Activated effector memory CD4-positive, alpha-beta T cell treated with Interleukin-2 at 50 U/mL for 16 hours (primary cell): Measurements from ENCODE around the gene ARNT2.
"Not testable (repeated sequence)": the region's sequence is repeated elsewhere in the genome, so short reads cannot be mapped to it uniquely, and the experiment has no call there.

Source experiments
- DNase-seq: peaks from one replicate; pipeline ENCODE4 v3.0.0-alpha.2; 2020

The ARNT2 gene

GRCh38 chr15:80494756-80495155 lies 90.6 kb downstream of the ARNT2 start:
- no peak for DNase-seq

GRCh38 chr15:80495401-80495942 lies 91.3 kb downstream of the ARNT2 start:
- DNase-seq: no peak

- DNase-seq: no peak
Observed at GRCh38 chr15:80496096-80496495, 91.9 kb downstream of the ARNT2 start.

GRCh38 chr15:80497221-80497620 lies 93.0 kb downstream of the ARNT2 start:
- no peak for DNase-seq

- DNase-seq: no peak
Observed at GRCh38 chr15:80498652-80499051, 94.5 kb downstream of the ARNT2 start.

- no peak for DNase-seq
Observed at GRCh38 chr15:80500021-80500420, 95.8 kb downstream of the ARNT2 start.

GRCh38 chr15:80501476-80501875 lies 97.3 kb downstream of the ARNT2 start:
- no peak for DNase-seq

GRCh38 chr15:80502782-80503181 lies 98.6 kb downstream of the ARNT2 start:
- DNase-seq: no peak

DNA sequence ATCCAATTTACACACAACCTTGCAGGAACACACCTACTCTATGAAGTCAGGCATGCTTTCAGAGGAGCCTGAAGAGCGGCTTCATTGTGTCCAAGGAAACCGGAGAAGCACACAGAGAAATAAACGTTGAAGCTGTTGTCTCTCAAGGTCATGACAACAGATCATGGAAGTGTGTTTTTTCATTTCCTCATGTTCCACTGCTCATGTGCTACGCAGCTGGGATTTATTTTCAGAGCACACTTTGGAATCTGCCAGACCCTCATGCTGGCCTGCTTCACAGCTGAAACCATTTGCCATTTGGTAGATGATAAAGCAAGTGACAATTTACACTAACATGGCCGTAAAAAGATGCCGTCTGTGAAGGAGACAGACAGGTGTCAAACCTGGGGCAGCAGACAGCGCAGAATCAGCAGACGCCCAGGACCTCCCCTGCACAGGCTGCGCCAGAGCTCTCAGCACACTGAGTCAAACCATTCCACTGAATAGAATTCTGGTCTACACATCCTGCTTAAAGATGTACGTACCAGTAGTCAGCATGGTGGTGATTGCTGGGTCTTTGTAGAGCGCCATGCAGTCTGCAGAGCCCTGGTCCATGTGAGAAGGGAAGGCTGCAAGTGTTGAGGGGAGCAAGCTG lies 99.3 kb downstream of the ARNT2 start:
- DNase-seq: no peak

GRCh38 chr15:80504931-80505330 lies 100.7 kb downstream of the ARNT2 start:
- DNase-seq: no peak

DNA sequence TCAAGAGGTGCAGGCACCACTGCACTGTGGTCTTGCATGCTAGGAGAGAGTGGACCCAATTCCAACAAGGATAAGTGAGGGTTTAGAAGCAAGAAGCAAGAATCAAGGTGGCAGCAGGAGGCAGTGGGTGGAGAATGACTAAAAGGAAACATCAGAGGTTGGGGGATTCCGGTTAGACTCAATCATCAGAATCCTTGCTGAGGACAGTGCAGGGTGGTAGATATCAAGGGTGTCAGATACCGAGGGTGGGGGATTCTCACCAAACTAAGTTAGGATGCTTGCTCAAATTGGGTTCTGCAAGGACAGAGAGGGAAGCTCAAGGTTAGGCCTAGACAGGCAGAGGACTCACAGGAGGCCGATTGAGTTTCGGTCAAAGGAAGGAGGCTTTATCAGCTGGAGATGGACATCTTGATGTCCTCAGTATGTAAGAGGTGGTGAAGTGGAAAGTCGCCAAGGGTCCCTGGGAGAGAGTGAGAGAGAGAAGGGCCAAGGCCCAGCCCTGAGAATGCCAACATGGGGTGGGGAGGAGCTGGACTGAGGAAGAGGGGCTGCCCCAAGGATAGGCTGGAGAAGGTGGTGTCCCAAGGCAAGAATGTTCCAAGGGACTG lies 102.2 kb downstream of the ARNT2 start:
- DNase-seq: no peak

DNA sequence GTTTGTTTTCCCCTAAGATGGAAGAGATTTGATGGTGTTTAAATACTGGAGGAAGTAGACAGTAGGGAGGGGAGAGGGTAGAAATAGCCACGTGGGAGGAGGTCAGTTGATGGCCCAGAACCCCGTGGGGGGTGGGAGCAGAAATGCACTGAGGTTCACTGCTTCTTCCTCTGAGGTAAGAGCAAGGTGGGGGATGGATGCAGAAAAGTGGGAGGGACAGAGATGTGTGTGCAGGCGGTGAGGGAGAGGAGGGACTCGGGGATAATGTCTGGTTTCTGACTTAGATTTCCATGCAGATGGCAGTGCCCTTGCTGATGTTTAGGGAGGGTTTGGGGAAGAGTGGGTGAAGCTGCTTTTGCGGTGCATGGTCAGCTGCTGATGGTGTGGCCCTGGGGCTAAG lies 102.9 kb downstream of the ARNT2 start:
- DNase-seq: no peak

- DNase-seq: no peak
Observed at GRCh38 chr15:80507638-80508316, 103.6 kb downstream of the ARNT2 start.

GRCh38 chr15:80508783-80509182 lies 104.6 kb downstream of the ARNT2 start:
- DNase-seq: no peak

GRCh38 chr15:80509800-80510199 lies 105.6 kb downstream of the ARNT2 start:
- no peak for DNase-seq

- not testable (repeated sequence) for DNase-seq
Observed at GRCh38 chr15:80510985-80511384, 106.8 kb downstream of the ARNT2 start.

- no peak for DNase-seq
Observed at GRCh38 chr15:80512726-80513660, 108.8 kb downstream of the ARNT2 start.

DNA sequence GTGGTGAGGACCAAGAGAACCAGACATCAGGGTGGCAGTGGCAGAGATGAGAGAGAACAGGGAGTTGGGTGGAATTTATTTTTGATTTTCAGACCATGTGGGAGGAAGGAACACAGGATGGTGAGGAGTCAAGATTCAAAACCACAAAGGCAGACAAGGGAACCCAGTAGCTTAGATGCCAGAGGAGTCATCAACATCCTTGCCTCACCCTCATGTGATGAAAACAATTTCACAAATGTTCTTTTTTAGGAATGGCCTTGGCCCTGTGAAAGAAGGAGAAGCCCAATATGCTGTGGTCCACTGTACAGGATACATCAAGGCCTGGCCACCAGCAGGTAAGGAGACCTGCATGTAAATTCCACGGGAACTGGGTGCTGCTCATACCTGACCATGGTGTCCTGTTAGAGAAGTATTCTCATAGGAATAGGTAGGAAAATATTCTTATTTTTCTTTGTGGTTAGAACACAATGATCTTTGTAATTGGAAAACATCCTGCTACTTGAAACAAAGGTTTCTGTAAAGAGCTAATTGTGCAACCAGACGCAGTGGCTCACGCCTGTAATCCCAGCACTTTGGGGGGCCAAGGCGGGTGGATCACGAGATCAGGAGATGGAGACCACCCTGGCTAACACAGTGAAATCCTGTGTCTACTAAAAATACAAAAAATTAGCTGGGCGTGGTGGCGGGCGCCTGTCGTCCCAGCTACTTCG lies 110.0 kb downstream of the ARNT2 start:
- DNase-seq: no peak

DNA sequence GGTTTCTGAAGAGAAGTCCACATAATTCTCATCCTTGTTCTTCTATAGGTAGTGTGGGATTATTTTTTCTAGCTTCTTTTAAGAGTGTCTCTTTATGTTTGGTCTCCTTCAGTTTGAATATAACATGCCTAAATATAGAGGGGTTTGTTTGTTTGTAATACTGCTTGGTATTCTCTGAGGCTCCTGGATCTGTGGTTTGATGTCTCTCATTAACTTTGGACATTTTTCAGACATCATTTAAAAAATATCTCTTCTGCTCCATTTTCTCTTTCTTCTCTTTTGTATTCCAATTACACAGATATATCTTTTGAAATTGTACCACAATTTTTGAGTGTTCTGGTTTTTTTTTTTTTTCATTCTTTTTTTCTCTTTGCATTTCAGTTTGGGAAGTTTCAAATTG lies 113.1 kb downstream of the ARNT2 start:
- no peak for DNase-seq

- no peak for DNase-seq
Observed at GRCh38 chr15:80518522-80518921, 114.3 kb downstream of the ARNT2 start.

DNA sequence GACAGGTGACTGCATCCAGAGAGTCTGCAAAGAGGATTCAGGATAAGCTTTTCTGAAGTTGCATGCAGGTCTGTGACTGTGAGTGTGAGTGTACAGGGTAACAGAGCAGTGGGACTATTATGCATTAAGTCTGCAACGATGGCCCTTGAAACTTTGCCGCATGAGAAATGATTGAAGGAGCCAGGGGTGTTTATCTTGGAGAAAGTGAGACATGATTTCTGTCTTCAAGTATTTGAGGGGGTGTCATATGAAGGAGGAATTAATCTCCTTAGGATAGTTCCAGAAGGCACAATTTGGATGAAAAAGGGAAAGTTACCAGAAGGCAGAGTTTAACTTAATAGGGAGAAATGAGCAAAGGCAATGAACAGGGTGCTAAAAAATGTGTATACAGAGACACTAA lies 119.6 kb downstream of the ARNT2 start:
- DNase-seq: no peak

GRCh38 chr15:80525853-80526252 lies 121.7 kb downstream of the ARNT2 start:
- DNase-seq: no peak
